Ecto neural progenitor cell (in vitro differentiated cells): ENCODE results near the gene ALG12.
"Not testable (repeated sequence)": the region's sequence is repeated elsewhere in the genome, so short reads cannot be mapped to it uniquely, and the experiment has no call there.

Experiments
- DNase-seq: peaks from one replicate; pipeline ENCODE4 v3.0.0-alpha.2; 2018; ENCODE audit warnings: low spot score

ALG12 gene

DNA sequence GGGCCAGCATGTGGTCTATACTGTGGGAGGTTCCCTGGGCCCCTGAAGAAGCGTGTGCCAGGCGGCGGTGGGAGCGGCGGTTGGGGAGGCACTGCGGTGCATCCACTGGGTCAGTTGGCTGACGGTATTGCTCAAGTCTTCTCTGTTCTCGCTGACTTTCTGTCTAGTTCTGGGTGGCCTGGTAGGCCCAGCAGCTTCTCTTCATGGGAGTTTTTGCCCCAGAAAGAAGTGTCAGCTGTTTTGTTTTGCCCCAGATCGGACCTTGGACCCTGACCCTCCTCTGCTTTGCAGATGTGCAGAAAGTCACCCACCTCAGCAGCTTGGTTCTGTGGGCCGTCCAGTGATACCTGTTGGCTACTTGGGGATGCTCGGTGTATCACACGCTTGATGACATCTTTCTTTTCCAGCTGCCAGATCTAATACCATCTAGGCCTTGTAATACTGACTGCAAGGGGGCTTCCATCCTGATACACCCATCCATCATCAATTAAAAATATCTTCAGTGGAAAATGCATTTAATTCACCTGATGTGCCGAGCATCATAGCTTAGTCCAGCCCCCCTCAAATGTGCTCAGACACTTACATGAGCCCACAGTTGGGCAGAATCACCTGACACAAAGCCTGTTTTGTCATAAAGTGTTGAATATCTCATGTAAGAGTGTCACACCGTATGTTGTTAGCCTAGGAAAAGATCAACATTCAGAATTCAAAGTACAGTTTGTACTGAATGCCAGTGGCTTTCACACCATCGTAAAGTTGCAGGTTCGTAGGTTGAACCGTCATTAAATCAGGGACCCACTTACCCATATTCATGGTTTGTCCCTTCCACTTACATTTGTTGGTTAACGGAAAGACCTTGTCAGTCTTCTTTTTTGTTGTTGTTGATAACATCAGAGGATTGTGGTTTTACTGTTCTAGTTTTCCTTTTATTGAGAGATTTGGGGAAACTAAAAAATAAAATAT is 50.7 kb downstream of the ALG12 start:
- DNase-seq = no peak

DNA sequence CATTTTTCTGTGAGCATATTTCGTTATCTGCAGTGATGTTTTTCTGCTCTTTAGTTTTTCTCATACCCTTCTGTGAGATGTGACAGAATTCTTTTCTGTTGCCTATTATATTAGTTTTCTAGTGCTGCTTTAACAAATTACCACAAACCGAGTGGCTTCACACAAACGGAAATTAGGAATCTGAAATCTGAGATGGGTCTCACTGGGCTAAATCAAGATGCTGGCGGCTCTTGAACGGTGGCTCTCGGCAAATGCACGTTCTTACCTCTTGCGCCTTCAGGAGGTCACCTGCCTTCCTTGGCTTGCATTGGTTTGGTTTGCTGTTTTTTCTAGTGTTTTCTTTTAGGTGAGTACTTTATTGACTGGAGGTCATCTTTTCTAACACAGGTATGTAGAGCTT is 51.6 kb downstream of the ALG12 start:
- no peak for DNase-seq

DNA sequence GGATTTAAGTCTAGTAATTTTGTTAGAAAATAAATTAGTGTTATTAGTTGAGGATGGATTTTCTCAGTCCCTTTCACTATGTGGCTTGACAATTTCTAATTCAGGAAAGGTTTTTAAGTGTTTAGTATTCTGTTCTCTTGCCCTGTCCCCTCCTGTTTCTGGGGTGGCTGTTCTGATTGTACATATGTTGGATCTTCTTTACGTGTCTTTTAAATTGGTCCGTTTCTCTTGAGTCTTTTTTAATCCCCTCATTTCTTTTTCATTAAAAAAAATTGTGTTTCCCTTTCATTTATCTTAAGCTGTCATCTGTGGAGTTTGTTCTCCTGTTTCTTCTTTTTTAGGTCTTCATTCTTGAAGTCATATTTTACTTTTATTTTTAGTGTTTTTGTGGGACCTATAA is 52.1 kb downstream of the ALG12 start:
- DNase-seq = no peak

DNA sequence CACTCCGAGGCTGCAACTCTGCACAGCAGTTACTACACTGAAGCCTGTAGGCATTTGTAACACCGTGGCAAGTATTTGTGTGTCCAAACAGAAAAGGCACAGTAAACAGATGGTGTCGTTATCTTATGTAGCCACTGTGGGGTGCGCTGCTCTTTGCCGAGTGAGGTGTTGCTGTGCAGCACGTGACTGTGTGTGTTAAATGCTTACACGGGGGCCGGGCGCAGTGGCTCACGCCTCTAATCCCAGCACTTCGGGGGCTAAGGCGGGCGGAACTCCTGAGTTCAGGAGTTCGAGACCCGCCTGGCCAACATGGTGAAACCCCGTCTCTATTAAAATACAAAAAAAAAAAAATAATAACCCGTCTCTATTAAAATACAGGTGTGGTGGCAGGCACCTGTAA is 53.1 kb downstream of the ALG12 start:
- no peak for DNase-seq

DNA sequence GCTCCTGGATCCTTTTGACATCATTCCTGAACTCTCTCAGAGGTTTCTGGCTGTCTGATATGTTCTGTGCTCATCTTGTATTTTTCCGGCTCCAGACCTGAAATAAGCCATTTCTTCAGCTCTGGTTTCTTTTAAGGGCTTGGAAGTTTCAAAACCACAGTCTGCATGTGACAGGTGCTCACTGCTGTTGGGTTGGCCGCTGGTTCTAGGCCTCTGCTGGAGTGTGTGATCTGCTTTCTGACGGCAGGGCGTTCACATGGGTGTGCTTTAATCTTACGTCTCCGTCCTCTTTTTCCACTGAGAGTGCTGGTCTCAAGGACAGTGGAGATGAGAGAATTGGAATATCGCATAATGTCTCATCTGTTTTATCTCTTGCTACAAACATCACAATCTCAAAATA is 54.3 kb downstream of the ALG12 start:
- DNase-seq = no peak

DNA sequence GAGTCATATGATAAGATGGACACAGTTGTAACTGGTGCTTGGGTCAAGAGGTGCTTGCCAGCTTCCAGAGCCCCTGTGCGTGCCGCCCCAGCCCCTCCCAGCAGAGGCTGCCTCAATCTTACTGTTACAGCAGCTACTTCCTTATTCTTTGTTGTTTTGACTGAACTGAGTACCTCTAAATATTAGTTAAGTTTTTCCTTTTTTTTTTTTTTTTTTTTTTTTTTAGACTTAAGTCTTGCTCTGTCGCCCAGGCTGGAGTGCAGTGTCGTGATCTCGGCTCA is 55.8 kb downstream of the ALG12 start:
- no peak for DNase-seq

DNA sequence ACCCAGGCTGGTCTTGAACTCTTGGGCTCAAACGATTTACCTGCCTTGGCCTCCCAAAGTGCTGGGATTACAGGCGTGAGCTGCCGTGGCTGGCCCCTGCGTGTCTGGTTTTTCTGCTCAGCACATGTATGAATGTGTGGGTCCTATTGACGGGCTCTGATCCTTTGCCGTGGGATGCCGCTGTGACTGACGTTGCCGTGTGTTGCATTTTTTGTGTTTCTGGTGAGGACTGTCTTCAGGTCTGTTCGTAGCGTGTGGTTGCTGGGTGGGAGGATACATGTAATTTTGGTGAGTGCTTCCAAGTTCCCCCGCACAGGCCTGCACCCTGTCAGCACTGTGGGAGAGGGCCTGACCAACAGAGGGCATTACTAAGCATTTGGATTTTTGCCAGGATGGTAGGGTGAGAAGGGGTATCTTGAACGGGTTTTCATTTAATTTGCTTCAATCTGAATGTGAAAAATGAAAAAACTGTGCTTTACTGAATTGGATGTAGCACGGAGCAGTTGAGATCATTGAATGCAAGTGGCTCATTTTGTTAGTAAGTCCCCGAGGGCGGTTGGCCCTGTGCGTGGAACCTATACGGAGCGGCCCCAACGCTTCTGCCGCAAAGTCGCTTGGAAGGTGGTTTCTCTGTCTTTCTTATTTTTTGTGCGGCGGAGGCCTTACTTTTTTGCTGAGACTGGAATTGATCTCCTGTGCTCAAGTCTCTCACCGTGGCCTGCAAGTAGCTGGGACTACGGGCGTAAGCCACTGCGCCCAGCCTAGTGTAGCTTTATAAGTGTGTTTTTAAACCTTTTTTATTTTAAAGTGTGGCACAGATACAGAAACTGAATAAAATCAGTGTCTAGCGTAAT is 56.4 kb downstream of the ALG12 start:
- no peak for DNase-seq

DNA sequence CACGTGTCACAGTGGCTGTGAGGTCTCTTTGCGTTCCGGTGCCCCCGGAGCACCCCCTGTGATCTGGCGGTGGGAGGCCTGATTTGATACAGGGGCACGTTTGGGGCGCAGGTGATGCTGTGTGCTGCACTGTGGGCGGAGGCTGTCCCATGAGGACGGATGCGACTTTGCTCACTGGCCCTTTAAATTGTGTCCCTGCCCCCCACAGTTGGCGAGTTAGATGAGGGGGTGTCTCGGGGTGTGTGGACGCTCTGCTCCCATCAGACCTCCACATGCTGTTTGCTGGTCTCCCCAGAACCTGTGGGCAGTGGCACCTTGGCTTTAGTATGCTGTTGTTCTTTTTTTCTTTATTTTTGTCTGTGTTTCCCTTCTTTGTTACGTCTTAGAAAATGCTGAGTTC is 59.4 kb downstream of the ALG12 start:
- DNase-seq = no peak

DNA sequence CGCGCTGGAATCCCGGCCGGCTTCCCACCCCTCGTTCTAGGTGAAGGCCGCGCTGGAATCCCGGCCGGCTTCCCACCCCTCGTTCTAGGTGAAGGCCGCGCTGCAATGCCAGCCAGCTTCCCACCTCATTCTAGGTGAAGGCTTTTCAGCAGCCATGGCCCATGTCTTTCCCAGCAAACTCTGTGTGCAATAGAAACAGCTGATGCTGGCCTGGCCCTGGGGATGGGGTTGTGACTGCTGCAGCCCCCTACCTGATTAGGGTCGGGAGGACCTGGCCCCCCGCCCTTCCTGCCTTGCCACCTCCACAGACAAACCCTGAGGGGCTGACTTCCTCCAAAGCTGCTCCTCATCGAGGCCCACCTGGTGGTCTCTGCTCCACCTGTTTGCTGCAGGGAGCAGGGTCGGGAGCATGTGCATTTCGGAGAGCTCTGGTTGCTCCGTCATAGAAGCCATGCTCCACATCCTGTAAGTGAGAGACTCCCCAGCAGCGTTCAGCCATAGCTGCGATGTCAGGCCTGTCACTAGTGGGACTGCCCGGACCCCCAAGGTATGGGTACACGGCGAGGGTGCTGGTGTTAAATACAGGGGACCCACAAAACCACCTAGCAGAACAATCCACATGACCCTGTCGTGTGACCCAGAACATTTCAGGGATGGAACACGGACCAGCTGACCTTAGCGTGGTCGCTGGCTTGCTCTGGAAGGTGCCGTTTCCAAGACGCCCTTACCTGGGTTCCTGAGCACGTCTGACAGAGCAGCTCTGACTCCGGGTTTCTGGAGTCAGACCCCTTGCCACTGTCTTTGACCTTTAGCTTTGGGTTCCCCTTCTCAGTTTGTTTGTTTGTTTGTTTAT is 61.2 kb downstream of the ALG12 start:
- no peak for DNase-seq

DNA sequence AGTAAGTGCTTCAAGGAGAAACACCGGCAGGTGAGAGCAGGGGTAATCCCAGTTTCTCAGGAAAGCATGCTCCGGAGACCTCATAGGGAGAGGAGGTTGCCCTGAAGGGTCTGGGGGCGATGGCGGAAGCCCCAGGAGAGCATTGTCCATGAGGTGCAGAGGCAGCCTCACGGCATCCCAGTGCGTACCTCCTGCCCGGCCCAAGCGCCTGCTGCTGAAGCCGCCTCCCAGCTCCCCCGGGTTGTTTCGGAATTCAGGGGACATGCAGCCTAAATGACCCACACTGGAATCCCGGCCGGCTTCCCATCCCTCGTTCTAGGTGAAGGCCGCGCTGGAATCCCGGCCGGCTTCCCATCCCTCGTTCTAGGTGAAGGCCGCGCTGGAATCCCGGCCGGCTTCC is 61.9 kb downstream of the ALG12 start:
- no peak for DNase-seq

DNA sequence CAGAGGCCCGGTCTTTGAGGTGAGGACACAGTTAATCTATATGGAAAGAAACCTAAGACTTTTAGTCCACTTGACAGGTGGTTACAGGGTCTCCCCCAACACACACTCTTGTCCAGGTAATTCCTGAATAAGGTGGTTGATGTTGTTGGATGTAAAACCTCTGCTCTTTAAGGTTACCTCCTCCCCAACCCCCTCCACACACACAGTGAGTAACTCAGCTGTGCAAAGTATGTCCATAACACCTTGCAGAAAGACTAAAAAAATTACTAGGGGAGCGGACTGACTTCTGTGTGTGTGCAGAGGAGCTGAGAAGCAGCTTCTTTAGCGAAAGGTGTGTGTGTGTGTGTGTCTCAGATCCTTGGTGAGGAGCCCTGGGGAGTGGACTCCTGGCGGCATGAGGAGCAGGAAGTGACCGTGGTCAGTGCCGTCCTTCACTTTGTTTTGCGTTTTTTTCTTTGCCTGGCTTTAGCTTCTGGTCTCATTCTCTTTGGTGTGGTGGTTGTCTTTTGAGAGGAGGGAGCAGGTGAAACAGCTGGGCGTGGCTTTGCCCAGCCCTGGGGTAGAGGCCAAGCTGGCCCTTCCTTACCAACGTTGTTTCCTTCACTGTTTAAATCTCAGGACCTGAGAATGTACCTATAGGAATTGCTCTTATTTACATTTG is 62.9 kb downstream of the ALG12 start:
- DNase-seq = no peak

DNA sequence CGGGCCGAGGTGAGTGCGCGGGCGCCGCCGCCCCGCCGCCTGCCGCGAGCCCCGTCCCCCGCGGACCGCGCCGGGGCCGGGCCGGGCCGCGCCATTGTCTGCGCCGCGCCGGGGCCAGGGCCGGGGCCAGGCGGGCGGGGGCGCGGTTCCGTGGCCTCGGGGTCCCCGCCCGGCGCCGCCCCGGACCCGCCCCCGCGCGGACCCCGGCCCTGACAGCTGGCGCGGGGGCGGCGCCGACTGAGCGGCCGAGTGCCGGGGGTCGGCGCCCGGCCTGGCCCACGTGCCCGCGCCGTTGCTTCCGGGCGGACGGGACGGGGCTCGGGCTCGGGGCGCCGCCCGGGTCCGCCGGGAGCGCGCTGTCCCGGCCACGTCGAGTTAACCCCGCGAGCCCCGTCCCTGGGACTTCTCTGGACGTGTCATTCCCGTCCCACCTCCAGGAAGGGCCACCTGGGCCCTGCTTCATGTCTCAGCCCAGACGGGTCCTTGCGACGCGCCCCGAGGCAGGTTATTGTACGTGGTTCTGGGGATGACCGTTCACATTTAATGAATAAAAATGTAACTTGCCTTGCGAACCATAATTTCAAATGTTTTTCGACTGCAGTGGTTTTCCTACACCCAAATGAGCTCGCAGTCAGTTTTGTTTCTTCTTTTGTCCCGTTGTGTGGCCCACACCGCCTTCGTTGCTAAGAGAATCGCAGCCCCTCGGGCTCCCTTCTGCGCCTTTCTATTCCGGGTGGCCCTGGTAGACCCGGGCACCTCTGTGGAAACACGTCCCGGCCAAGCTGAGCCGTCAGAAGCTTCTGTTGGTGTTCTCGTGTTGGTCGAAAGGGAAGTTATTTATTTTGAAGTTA is 64.0 kb downstream of the ALG12 start:
- no peak for DNase-seq

DNA sequence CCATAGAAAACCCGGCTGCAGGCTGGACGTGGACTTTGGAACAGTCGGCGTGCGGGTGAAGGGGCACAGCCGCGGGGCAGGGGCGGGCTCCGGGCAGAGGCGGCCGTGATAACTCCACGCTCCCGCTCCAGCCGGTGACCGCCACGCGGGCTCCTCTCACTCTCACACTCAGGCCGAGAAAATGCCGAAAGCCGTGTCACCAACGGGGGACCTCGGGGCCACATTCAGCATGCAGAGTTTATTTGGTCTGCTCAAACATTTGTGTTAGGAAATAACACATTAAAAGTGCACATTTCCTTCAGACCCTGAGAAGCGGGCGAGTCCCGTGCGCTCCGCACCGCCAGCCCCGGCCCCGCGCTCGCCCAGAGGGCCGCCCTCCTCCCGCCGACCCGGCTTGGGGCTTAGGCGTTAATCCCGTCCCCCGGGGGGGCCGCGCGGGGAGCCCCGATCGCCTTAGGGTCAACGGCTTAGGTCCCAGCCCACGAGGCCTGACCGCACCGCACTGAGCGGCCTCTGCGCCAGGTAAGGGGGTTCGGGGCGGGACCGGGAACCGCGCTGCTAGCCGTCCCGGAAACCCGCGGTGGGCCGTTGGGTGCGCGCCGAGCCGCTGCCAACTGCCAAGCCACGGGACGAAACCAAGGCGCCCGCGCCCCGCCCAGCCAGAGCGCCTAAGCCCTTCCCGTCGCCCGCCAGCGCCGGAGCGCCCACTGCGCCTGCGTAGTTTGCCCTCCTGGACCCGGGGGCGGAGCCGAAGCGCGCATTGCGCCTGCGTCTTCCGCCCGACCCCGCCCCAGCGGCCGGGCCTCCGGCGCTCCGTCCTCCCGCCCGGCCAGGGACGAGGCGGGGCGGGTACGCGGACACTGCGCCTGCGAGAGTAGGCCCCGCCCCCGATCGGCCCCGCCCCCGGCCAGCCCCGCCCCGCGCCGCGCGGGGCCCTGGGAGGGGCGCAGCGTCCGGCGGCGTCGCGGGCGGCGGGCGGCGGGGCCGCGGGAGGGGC is 65.0 kb downstream of the ALG12 start, which contains the start of gene ZBED4:
ZBED4 (plus strand) TSS at position 947 of the 997 bp plus-strand sequence. CDS start 29,819 bp downstream, outside the sequence.
- peak; percentile 99 for DNase-seq

DNA sequence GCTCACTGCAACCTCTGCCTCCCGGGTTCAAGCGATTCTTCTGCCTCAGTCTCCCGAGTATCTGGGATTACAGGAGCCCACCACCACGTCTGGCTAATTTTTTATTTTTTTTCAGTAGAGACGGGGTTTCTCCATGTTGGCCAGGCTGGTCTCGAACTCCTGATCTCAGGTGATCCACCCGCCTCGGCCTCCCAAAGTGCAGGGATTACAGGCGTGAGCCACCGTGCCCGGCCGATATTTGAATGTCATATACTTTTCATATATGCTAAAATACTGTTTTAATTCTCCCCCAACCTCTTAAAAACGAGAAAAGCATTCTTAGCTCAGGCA is 65.7 kb downstream of the ALG12 start:
- not testable (repeated sequence) for DNase-seq

DNA sequence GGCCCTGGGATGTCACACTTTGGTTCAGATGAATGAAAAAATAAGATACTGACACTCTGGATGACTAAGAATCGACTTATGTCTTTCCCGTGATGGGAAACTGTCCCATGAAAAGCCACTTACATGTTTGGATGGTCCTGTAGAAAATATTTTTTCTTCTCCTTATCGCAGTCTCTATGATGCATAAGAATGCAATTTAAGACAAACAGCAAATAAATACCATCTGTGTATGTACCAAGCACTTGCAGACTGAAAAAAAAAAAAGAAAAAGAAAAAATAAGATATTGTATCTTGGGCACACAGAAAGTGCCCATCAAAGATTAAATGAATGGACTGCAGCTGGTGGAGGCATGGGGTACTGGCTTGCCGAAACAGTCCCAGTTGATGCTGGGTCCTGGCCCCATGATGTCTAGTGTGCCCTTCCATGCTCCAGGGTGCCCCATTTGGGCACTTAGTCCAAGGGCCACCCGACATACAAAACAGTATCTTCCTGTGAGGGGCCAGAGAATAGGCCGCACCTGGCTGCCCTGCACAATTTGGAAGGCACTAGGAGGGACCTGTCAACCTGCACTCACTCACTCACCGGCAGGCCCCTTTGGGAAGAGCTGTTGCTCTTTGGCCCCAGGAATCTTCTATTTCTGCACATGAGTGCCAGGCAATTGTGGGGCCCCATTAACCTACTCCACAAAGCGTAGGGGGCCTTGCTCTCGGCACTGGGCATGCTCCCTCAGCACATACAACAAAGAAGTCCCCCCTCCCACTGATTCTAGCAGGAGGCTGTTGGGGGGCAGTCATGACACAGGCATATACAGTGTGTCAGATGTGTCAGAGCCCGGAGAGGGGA is 67.1 kb downstream of the ALG12 start:
- no peak for DNase-seq
